ENCODE results near the gene RTN4R. TPM values are rescaled to one million over a fixed set of nuclear protein-coding genes. Genes with fewer than 3 reads are reported as not detected.
A peak's percentile ranks its signal among the peaks of the same experiment; 100 is the strongest.

RTN4R gene
- total and polyA plus RNA-seq, 9 of the 15 experiments (the other 6 are each of a cell fraction or from before 2014, with no cell fraction given), result 0.04 to 2.8 (median 1.4) TPM; not detected in 3

- Histone ChIP-seq H3K9ac (ENCODE audit: insufficient read depth in 1 of 2, low read depth in 2 of 2, low read length in 2 of 2) (peak overlapping the region in 1 of 2 experiments; percentile 65; a peak in 2 of 4 replicates), H3K4me1 (replicated peaks in 1 of 2; ENCODE audit: control insufficient read depth in 2 of 2, insufficient read depth in 2 of 2, low read length in 2 of 2) (peaks cover 21 to 53% of the 10 kb centered on the region in 2 experiments), H3K9me1 (ENCODE audit: control insufficient read depth, insufficient read depth, low read length) (no peaks in the 10 kb centered on the region), H3K4me3 (no peak overlapping the region), H3K27me3 (ENCODE audit: control insufficient read depth in 2 of 2, insufficient read depth in 2 of 2, low read length in 2 of 2) (peaks cover 0 to 3% of the 10 kb centered on the region in 2 experiments; a peak in 2 of 5 replicates), H3K4me2 (ENCODE audit: insufficient read depth, low read length) (no peak overlapping the region), H4K20me1 (replicated peaks; ENCODE audit: control insufficient read depth, insufficient read depth, low read length) (peaks cover 21% of the 10 kb centered on the region), H3K9me3 (replicated peaks; ENCODE audit: control insufficient read depth, insufficient read depth, low read depth, low read length) (no peaks in the 10 kb centered on the region), H3K36me3 (ENCODE audit: control insufficient read depth, insufficient read depth, low read length) (peaks cover 3% of the 10 kb centered on the region; the same call in 1 of the 3 replicates), H3K79me2 (ENCODE audit: control insufficient read depth, insufficient read depth, low read length) (peaks cover 24% of the 10 kb centered on the region), H2AFZ (ENCODE audit: low read depth, low read length) (no peak overlapping the region), H3K27ac (ENCODE audit: extremely low read depth, low read depth, low read length) (no peak overlapping the region)
- WGBS (ENCODE audit: insufficient coverage, low coverage, missing lambda C conversion rate), result 75% methylated on average over 25 of the region's 25 CpGs
- CTCF ChIA-PET (ENCODE audit: low intra/inter-chr PET ratio), result no interaction called here
- intact Hi-C loops (cut with micrococcal nuclease), result no loop called here
- POLR2A ChIA-PET, result interaction anchor here (0.6 to 1.3 kb wide), 5 partner anchors 20 to 1768 kb away, joined by 3 to 4 read pairs (median 3); no protein-coding TSS in a partner anchor
- ATAC-seq (no peak), DNase-seq (ENCODE audit: extremely low read depth in 1 of 4, low spot score in 3 of 4) (peak in 2 of 4 experiments; percentile 5 to 27), FAIRE-seq (no peak)
- in situ Hi-C loops (cut with MboI), result loop anchor here (25.0 kb wide), 1 partner anchor 1903 kb away; no protein-coding TSS in a partner anchor
- no TSS peak for BruUV-seq (replicated peaks)
- TF ChIP-seq NR2C2 (CRISPR knock-in tag; IDR thresholded peaks at IDR 0.05), result peak; percentile 23; the same call in 1 of the 2 replicates
- TF ChIP-seq NR2C2 (tag; IDR thresholded peaks at IDR 0.05), result no peak
- TF ChIP-seq TFAP4 (CRISPR knock-in tag; IDR thresholded peaks at IDR 0.05; ENCODE audit: borderline replicate concordance), result 0 out of 2 replicates have a peak, but pooled peaks have one; percentile 9
- peak; percentile 26 for TF ChIP-seq WHSC1 (IDR thresholded peaks at IDR 0.05; ENCODE audit: low read length)
- no peak for TF ChIP-seq ZNF217 (CRISPR knock-in tag; IDR thresholded peaks at IDR 0.05)
- no peak for TF ChIP-seq ZNF75A (CRISPR knock-in tag; IDR thresholded peaks at IDR 0.05)
- TF ChIP-seq CAMTA2 (CRISPR knock-in tag; conservative IDR thresholded peaks at IDR 0.05), result peak; percentile 82; the same call in 1 of the 2 replicates
- TF ChIP-seq RBFOX2 (IDR thresholded peaks at IDR 0.05; ENCODE audit: low read depth, low read length), result peak; percentile 34; the same call in 1 of the 2 replicates
- TF ChIP-seq TEAD4 (IDR thresholded peaks at IDR 0.05; ENCODE audit: low read length), result no peak
- peak; percentile 72; the same call in 1 of the 2 replicates for TF ChIP-seq TEAD4 (CRISPR knock-in tag; IDR thresholded peaks at IDR 0.05; ENCODE audit: borderline replicate concordance)
- TF ChIP-seq ZBTB11 (CRISPR knock-in tag; IDR thresholded peaks at IDR 0.05), result no peak
- no peak for TF ChIP-seq ATF2 (CRISPR knock-in tag; IDR thresholded peaks at IDR 0.05)
- TF ChIP-seq TEAD1 (CRISPR knock-in tag; IDR thresholded peaks at IDR 0.05), result 0 out of 4 replicates have a peak, but pooled peaks of 1 of the 2 experiments have one; percentile 27
- peak; percentile 19 for TF ChIP-seq PCBP1 (IDR thresholded peaks at IDR 0.05; ENCODE audit: low read depth, low read length, poor library complexity, severe bottlenecking)
Measured at GRCh38 chr22:20315337-20316216, 47.5 kb upstream of the RTN4R start.

Data from K562 (cell line).